HG03135 (cell line): ENCODE measurements around the gene CDK13.
"Not testable (repeated sequence)": the region's sequence is repeated elsewhere in the genome, so short reads cannot be mapped to it uniquely, and the experiment has no call there.

Source experiments
- ATAC-seq: cut with Tn5 transposase; IDR thresholded peaks from one replicate; pipeline ENCODE4 v1.9.1; 2021; ENCODE audit warnings: mild to moderate bottlenecking, moderate library complexity; ENCODE audit not compliant: unreplicated experiment

Gene CDK13

DNA sequence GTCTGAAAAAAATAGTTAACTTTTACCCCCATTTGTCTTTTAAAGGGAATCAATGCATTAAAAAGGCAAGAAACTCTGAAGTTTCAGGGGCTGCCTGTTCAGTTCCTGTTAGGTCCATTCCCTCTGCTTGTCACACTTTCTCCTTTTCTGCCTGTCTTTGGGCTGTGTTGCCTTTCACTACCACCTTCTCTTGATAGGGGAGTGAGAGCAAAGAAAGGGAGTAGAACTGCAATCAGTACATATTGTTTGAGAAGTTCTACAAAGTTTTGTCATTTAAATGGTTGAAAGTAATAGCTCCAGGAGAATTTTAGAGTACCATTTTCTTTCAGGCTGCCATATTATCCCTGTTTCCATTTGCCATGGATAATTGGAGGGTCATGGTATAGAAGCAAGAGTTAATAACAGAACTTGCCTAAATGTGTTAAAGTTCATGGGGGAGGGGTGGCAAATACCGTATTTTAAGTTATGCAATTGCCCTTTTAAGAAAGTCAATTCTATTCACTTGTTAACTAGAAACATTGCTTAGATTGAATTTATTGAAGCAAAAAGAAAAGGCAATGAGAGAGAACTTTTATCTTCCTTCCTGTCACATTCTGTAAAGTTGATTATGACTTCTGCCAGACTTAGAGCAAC, 145.8 kb downstream of the CDK13 start:
- ATAC-seq = no peak

DNA sequence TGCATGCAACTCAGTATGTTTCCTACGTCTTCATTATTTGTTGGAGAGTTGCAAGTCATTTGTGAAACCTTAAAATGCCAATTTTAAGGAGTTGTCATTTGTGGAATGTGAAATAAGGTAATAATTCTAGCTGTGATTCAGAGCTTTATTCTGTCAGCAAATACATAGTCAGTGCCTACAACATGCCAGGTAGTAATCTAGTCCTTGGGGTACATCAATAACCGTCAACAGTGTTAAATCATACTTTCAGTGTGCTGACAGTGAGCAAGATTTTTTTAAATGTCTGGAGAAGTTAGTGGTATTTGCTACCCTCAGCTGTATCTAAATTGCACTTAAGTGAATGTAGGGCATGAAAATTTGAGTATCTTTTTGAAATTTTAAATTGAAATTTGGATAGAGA, 147.7 kb downstream of the CDK13 start:
- no peak for ATAC-seq

- ATAC-seq = no peak
Observed at GRCh38 chr7:40098810-40099209, 148.8 kb downstream of the CDK13 start.

DNA sequence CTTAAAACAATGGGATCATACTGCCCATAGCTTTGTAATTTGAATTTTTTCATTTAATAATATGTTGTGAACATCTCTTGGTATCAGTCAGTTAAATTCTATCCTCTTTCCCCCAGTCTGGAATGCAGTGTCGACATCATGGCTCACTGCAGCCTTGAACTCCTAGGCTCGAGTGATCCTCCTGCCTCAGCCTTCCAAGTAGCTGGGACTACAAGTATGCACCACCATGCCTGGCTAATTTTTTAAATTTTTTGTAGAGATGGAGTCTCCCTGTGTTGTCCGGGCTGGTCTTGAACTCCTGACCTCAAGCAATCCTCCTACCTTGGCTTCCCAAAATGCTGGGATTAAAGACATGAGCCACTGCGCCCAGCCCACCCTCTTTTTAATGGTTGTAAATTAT, 149.8 kb downstream of the CDK13 start:
- ATAC-seq = no peak

GRCh38 chr7:40101201-40101600, 151.1 kb downstream of the CDK13 start:
- no peak for ATAC-seq

DNA sequence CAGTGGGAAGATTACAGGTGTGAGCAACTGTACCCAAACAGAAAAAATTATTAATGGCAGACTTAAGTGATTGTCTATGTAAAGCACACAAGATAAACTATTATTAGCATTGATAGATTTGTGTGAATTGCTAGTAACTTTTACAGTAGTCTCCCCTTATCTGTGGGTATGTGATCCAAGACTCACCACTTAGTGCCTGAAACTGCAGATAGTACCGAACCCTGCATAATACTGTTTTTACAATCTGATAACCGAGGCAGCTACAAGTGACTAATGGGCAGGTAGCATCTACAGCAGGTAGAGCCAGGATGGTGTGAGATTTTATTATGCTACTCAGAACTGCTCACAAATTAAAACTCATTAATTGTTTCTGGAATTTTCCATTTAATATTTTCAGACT, 152.8 kb downstream of the CDK13 start:
- no peak for ATAC-seq

DNA sequence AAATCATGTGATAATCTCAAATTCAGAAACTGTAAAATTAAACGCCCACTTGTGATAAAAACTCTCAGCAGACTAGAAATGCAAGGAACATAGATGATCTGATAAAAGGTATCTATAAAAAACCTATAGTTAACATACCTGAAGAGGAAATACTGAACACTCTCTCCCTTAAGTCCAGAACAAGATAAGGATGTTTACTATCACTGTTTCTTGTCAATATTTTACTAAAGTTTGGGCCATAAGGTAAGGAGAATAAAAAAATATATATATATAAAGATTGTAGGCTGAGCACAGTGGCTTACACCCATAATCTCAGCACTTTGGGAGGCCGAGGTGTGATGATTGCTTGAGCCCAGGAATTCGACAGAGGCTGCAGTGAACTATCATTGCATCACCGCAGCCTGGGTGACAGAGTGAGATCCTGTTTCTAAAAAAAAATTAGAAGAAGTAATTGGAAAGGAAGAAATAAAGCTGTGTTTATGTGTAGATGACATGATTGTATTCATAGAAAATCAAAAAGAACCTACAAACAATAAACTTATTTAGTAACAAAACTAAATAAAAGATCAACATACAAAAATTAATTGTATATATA, 155.9 kb downstream of the CDK13 start:
- no peak for ATAC-seq

DNA sequence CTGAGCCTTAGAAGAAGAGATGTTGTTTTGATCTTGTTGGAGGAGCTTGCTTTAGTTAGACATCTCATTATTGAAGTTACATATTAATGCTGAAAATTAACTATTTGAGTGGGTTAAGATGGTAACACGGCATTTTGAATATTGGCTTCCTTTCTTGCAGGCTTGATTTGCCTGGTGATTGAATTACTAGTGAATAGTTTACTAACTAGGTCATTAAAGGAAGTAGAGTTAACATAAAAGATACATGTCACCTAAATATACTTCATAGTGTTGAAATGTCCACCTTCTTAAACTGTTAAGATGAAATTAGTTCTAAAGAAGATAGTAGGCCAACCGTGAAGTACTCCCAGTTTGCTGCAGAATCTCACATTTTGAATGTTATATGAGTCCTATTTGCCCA, 165.9 kb downstream of the CDK13 start:
- ATAC-seq = no peak

DNA sequence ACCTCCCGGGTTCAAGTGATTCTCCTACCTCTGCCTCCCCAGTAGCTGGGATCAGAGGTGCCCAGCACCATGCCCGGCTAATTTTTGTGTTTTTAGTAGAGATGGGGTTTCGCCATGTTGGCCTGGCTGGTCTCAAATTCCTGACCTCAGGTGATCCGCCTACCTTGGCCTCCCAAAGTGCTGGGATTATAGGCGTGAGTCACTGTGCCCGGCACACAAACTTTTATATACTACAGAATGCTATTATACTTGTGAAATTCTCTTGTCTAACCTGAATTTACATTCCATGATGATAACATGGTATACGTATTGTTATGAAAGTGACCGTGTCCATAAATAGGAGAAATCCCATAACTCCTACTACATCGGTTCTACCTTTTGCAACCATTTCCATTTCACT, 167.1 kb downstream of the CDK13 start:
- not testable (repeated sequence) for ATAC-seq

DNA sequence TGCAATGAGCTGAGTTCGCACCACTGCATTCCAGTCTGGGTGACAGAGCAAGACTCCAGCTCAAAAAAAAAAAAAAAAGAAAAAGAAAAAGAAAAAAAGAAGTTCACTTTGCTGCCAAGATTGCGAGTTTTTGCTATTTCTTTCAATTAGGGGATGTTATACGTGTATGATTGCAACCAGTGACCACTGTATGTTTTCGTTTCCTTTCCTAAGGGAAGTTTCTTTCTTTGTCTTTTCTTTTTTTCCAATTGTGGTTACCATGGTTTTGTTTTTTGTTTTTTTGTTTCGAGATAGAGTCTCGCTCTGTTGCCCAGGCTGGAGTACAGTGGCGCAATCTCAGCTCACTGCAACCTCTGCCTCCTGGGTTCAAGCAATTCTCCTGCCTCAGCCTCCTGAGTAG, 168.1 kb downstream of the CDK13 start:
- not testable (repeated sequence) for ATAC-seq

GRCh38 chr7:40120020-40120419, 170.0 kb downstream of the CDK13 start:
- ATAC-seq = no peak

- ATAC-seq = not testable (repeated sequence)
Observed at GRCh38 chr7:40122100-40122939, 172.3 kb downstream of the CDK13 start.

DNA sequence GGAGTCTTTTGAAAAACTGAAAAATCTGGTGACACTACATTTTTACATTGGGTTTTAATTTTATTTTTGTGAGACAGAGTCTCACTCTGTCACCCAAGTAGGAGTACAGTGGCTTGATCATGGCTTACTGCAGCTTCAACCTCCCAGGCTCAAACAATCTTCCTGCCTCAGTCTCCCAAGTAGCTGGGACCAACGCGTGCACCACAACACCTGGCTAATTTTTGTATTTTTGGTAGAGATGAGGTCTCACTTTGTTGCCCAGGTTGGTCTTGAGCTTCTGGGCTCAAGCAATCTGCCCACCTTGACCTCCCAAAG, 172.8 kb downstream of the CDK13 start:
- ATAC-seq = no peak

- ATAC-seq = peak; percentile 6
Observed at GRCh38 chr7:40133561-40134427, 183.7 kb downstream of the CDK13 start.

GRCh38 chr7:40134428-40135316, 184.6 kb downstream of the CDK13 start, which contains the start of the genes MPLKIP and SUGCT:
TSS of gene MPLKIP (minus strand) at chr7:40134622. CDS start at chr7:40134567, 55 bp downstream.
TSS of gene SUGCT (plus strand) at chr7:40135005.
- ATAC-seq = peak; percentile 88

DNA sequence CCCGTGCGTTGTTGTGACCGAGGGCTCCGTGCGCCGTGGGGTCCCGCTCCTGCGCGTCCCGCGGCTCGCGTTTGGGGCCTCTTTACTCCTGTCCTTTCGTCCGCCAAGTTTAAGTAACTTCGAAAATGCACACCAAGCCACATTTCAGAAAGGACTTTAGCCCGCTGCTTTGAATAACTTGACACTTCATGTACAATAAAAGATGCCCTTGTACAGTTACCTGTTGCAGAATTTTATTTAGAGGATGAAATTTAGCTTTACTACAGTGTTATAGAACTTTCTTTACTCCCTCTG, 185.2 kb downstream of the CDK13 start:
- ATAC-seq = no peak

GRCh38 chr7:40137563-40137962, 187.5 kb downstream of the CDK13 start:
- no peak for ATAC-seq

DNA sequence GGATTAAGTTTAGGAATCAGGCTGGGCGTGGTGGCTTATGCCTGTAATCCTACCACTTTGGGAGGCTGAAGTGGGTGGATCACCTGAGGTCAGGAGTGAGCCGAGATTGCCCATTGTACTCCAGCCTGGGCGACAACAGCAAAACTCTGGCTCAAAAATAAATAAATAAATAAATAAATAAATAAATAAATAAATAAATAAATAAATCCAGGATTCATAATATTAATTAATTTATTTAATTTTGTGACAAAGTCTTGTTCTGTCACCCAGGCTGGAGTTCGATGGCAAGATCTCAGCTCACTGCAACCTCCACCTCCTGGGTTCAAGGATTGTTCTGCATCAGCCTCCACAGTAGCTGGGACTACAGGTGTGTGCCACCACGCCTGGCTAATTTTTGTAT, 188.9 kb downstream of the CDK13 start:
- no peak for ATAC-seq

DNA sequence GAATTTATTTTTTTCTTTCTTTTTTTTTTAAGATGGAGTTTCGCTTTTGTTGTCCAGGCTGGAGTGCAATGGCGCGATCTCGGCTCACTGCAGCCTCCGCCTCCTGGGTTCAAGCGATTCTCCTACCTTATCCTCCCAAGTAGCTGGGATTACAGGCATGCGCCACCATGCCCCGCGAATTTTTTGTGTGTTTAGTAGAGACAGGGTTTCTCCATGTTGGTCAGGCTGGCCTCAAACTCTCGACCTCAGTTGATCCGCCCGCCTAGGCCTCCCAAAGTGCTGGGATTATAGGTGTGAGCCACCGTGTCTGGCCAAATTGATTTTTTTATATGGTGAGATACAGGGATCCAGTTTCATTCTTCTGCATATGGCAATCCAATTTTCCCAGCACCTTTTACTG, 189.8 kb downstream of the CDK13 start:
- not testable (repeated sequence) for ATAC-seq

- ATAC-seq = not testable (repeated sequence)
Observed at GRCh38 chr7:40141916-40142315, 191.9 kb downstream of the CDK13 start.
